ENCODE data around the gene GTPBP1.

The GTPBP1 gene

GRCh38 chr22:38704654-38705234, 1.0 kb upstream of the GTPBP1 start:
- DNase-seq (ENCODE audit: low spot score): no peak

- peak; percentile 50 for DNase-seq (ENCODE audit: low spot score)
Measured at GRCh38 chr22:38706101-38706900, 557 bp downstream of the GTPBP1 start.

GRCh38 chr22:38706901-38707195, 1.1 kb downstream of the GTPBP1 start:
- peak; percentile 13 for DNase-seq (ENCODE audit: low spot score)

GRCh38 chr22:38707346-38707745, 1.6 kb downstream of the GTPBP1 start:
- no peak for DNase-seq (ENCODE audit: low spot score)

- no peak for DNase-seq (ENCODE audit: low spot score)
Measured at GRCh38 chr22:38707984-38708383, 2.2 kb downstream of the GTPBP1 start.

- DNase-seq (ENCODE audit: low spot score): no peak
Measured at GRCh38 chr22:38709306-38709705, 3.6 kb downstream of the GTPBP1 start.

- DNase-seq (ENCODE audit: low spot score): no peak
Measured at GRCh38 chr22:38710351-38710750, 4.6 kb downstream of the GTPBP1 start.

GRCh38 chr22:38710866-38711265, 5.1 kb downstream of the GTPBP1 start:
- no peak for DNase-seq (ENCODE audit: low spot score)

GRCh38 chr22:38712486-38713207, 6.9 kb downstream of the GTPBP1 start:
- no peak for DNase-seq (ENCODE audit: low spot score)

- DNase-seq (ENCODE audit: low spot score): no peak
Measured at GRCh38 chr22:38713921-38714320, 8.2 kb downstream of the GTPBP1 start.

- DNase-seq (ENCODE audit: low spot score): no peak
Measured at GRCh38 chr22:38715176-38715764, 9.5 kb downstream of the GTPBP1 start.

GRCh38 chr22:38715852-38716251, 10.1 kb downstream of the GTPBP1 start:
- DNase-seq (ENCODE audit: low spot score): no peak

- DNase-seq (ENCODE audit: low spot score): no peak
Measured at GRCh38 chr22:38716271-38716670, 10.5 kb downstream of the GTPBP1 start.

- DNase-seq (ENCODE audit: low spot score): no peak
Measured at GRCh38 chr22:38716826-38717225, 11.1 kb downstream of the GTPBP1 start.

- no peak for DNase-seq (ENCODE audit: low spot score)
Measured at GRCh38 chr22:38717244-38717643, 11.5 kb downstream of the GTPBP1 start.

- DNase-seq (ENCODE audit: low spot score): peak; percentile 96
Measured at GRCh38 chr22:38718414-38718813, 12.7 kb downstream of the GTPBP1 start.

GRCh38 chr22:38719196-38719595, 13.5 kb downstream of the GTPBP1 start:
- no peak for DNase-seq (ENCODE audit: low spot score)

- no peak for DNase-seq (ENCODE audit: low spot score)
Measured at GRCh38 chr22:38720350-38720749, 14.6 kb downstream of the GTPBP1 start.

GRCh38 chr22:38721551-38721950, 15.8 kb downstream of the GTPBP1 start:
- DNase-seq (ENCODE audit: low spot score): no peak

GRCh38 chr22:38724176-38724575, 18.4 kb downstream of the GTPBP1 start:
- no peak for DNase-seq (ENCODE audit: low spot score)

- DNase-seq (ENCODE audit: low spot score): peak; percentile 67
Measured at GRCh38 chr22:38724926-38725571, 19.3 kb downstream of the GTPBP1 start.

GRCh38 chr22:38725900-38726655, 20.3 kb downstream of the GTPBP1 start:
- no peak for DNase-seq (ENCODE audit: low spot score)
